HG02759 (cell line): ENCODE data around the gene DTNBP1.

Experiments
- ATAC-seq: cut with Tn5 transposase; IDR thresholded peaks from one replicate; pipeline ENCODE4 v1.9.1; 2021; ENCODE audit warnings: mild to moderate bottlenecking, moderate library complexity; ENCODE audit not compliant: unreplicated experiment

The DTNBP1 gene

GRCh38 chr6:15626878-15627674 is 35.8 kb downstream of the DTNBP1 start:
- no peak for ATAC-seq

DNA sequence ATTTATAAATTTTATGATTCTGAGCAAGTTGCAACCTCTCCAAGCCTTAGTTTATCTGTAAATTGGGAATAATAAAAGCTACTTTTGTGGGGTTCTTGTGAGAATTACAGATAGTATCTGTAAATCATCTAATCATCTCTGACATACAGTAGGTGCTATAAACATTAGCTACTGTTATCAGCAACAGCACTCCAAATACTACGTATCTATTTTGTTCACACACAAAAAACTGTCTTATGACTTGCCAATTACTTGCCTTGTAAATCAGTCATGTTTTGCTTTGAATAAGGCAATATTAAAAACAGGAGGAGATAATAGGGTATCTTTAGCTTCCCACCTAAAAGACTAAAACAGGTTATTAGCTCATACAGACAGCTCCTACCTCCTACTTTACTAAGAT is 36.7 kb downstream of the DTNBP1 start:
- ATAC-seq = no peak

DNA sequence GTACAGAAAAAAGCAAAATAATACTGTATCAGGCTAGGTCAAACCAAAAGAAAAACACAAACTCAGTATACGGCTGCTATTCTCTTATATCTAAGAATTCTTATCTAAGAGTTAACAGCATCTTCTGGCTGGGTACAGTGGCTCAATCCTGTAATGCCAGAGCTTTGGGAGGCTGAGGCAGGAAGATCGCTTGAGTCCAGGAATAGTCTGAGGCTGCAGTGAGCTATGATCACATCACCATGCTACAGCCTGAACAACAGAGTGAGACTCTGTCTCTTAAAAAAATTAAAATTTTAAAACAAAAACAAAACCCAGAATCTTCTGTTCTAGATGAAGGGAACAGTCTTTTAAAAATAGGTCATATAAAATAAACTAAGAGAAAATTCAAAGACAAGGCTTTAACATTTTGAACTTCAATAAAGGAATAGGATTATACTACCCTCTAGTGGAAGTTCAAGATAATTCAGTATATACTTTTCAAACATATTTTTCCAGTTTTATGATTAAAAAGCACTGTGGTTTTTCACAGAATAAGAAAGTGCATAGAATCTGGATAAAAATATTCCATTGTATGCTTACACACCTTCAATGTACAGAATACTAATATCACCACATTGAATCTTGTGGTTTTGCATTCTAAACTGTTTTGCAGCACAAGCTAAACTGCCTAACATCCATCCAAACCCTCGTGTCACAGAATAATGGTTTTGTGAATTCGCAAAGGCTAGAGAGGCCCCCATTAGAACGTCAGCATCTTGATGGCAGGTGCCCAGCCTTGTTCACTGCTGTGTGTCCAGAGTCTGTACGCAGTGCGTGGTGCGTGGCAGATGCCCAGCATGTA is 39.3 kb downstream of the DTNBP1 start:
- ATAC-seq = no peak

GRCh38 chr6:15622045-15622740 is 40.6 kb downstream of the DTNBP1 start:
- ATAC-seq = no peak

GRCh38 chr6:15621203-15622044 is 41.4 kb downstream of the DTNBP1 start:
- peak; percentile 98 for ATAC-seq

DNA sequence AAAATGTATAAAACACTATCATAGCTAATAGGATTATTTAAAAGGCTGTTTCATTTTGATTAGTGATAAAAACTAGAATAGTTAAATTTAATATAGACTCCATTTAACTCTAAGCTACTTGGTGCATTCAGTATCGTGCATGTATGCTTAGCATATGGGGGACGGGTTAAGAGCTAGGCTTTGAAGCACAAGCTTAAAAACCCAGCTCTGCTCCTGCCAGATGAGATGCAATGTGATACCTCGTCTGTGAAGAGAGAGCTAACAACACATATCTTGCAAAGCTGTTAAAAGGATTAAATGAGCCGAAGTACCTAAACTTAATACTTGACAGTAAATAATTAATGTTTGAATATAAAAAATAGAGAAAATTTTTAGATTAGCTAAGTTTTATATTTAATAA is 42.2 kb downstream of the DTNBP1 start:
- no peak for ATAC-seq

GRCh38 chr6:15619330-15619729 is 43.5 kb downstream of the DTNBP1 start:
- no peak for ATAC-seq

DNA sequence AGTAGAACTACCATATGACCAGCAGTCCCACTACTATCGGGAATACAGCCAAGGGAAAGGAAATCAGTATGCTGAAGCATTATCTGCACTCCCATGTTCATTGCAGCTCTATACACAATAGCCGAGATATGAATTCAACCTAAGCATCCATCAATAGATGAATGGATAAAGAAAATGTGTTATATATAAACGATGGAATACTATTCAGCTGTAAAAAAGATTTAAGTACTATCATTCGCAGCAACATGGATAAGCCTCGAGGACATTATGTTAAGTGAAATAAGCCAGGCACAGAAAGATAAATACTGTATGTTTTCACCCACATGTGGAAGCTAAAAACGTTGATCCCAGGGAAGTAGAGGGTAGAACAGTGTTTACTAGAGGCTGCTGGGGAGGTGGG is 44.1 kb downstream of the DTNBP1 start:
- no peak for ATAC-seq

DNA sequence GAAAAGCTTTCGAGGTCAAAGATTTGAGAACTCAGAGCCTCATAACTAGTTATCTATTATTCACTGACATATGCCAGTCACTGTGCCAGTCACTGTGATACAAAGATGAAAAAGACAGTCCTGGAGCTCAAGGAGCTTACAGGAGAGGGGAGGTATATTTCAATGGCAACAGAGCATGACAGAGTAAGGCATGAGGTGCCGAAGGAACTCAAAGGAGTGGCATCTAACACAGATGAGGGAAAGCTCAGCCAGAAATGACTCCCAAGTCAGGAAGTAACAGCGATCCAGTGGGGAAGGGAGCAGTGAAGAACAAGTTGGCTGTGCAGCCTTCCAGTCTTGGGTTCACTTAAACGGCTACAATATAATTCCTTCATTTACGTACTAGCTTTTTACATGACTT is 46.6 kb downstream of the DTNBP1 start:
- no peak for ATAC-seq

- ATAC-seq = peak; percentile 76
Observed at GRCh38 chr6:15615802-15616201, 47.0 kb downstream of the DTNBP1 start.

DNA sequence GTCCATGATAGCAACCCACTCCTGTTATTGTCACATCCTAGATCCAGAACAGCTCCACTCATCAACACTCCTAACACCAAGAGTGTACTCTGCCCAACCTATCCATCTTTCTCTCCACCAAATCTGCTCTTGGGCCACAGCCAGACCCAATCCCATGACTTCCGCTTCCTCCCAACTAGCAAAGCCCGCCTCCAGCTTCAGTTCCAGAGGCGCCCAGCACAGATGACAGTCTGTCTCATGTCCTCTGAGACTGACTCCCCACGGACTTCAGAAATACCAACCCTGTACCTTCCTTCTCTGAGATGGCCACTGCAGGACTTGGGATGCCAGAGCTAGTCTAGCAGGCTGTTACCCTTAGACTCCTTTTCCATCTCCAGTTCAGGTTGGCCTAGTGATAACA is 48.6 kb downstream of the DTNBP1 start:
- no peak for ATAC-seq

DNA sequence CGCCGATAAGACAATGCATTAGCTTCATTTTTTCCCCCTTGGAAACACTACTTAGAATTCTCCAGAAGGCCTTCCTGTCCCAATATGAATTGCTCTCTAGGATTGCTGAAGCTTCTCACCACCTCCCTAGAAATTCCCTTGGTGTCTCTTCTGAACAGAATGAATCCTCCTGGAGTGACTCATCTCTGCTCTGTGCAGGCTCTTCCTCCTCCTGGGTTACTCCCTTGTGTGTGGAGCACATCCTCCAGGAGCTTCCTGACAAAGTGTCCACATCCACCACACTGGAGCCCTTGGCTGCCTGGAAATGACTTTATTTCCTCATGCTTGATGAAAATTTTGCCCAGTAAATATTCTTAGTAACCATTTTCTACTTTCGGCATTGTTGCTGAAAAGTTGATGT is 54.4 kb downstream of the DTNBP1 start:
- no peak for ATAC-seq

- ATAC-seq = no peak
Observed at GRCh38 chr6:15607603-15608002, 55.2 kb downstream of the DTNBP1 start.

DNA sequence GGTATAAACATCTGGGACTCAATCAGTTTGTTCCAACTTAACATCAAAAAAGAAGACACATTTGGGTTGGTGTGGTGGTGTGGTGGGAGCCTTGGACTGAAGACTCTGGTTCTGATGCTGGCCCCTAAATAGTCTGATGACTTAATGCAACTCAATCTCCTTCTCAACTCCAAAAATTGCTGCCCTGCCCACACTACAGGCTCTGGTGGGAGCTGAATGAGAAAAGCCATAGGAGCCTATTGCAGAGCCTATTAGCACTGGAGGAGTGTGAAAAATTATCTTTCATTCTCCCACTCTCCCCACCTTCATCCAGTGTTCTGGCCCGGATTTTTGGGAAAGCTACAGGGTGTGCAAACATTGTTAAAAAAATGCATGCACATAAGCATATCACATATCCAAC is 56.5 kb downstream of the DTNBP1 start:
- no peak for ATAC-seq

GRCh38 chr6:15604843-15605242 is 58.0 kb downstream of the DTNBP1 start:
- ATAC-seq = no peak

- no peak for ATAC-seq
Observed at GRCh38 chr6:15602154-15602553, 60.7 kb downstream of the DTNBP1 start.

- ATAC-seq = no peak
Observed at GRCh38 chr6:15598273-15598798, 64.5 kb downstream of the DTNBP1 start.

GRCh38 chr6:15596186-15596896 is 66.5 kb downstream of the DTNBP1 start:
- ATAC-seq = no peak

DNA sequence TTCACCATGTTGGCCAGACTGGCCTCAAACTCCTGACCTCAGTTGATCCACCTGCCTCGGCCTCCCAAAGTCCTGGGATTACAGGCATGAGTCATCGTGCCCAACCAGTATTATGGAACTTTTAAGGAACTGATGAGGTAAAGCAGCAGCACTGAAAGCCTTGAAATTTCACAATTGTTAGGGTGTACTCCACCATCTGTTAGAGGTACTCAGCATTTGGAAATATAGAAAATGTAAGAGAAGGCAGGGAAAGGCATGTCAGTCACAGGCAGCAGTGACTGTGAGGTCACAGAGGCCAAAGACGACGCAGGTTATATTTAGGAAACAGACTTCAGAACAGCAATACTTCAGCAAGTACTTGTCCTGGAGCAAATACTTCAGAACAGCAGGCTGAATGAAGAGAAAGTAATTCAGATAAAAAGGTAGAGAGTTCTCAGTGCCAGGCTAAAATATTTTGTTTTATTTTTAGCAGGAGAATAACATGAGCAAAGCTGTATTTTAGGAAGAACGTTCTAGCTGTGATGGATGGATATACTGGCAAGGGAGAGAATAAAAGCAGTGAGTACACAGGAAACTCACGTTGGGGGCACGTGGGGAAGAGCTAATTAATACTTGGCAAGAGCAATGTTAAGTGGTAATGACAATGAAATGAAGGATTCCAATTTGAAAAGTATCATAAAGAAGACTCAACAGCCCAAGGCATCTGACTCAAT is 67.2 kb downstream of the DTNBP1 start:
- no peak for ATAC-seq
